OCI-LY7 (cell line): ENCODE measurements around the gene BRI3BP.

Source experiments
- CTCF ChIP-seq: fragments of 200-600 bp; sonication (generic); conservative IDR thresholded peaks from 2 replicates; pipeline ENCODE4 v1.5.1; 2014; ENCODE audit warnings: mild to moderate bottlenecking, antibody characterized with exemption, low read length, moderate library complexity, mixed read lengths
- EZH2phosphoT487 ChIP-seq: fragments of 200-600 bp; sonication (generic); IDR thresholded peaks from 2 replicates; pipeline ENCODE4 v1.6.1; 2018; ENCODE audit warnings: low read depth, borderline replicate concordance, mild to moderate bottlenecking, mixed run types, antibody characterized with exemption, low read length, moderate library complexity, mixed read lengths

- TF ChIP-seq CTCF (no peak), EZH2phosphoT487 (no peak)
These were observed 31.6 kb downstream of the BRI3BP start for GRCh38 chr12:125024949-125025563.
